SK-N-MC (cell line): ENCODE results near the gene UGT1A7.

Experiments used
- EZH2 ChIP-seq: fragments of 200-600 bp; sonication (generic); IDR thresholded peaks from one replicate; pipeline ENCODE4 v1.6.1; 2017; ENCODE audit warnings: antibody characterized with exemption
- POLR2AphosphoS5 ChIP-seq: IDR thresholded peaks from 2 replicates; pipeline ENCODE4 v1.6.1; 2012; ENCODE audit warnings: mild to moderate bottlenecking, low read depth, low read length, borderline replicate concordance

- TF ChIP-seq EZH2 (no peak), POLR2AphosphoS5 (no peak)
Measured at GRCh38 chr2:233679196-233679595, 2.5 kb upstream of the UGT1A7 start.
